ENCODE data around the gene NFAM1.

NFAM1 gene

DNA sequence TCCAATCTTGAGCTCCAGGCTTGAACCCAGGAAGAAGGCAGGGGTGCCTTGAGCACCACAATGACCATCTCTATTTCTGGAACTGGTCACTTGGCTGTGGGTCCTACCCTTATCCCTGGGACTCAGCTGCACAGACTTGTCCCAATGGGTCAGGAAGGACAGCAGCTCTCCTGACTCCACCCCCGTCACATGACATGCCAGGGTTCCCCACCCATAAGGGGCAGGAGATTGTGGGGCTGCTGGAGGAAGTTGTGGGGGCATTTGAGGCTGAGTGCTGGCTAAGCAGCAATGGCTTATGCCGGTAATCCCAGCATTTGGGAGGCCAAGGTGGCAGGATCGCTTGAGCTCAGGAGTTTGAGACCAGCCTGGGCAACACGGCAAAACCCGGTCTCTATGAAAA lies 56.2 kb downstream of the NFAM1 start:
- H3K4me1 ChIP-seq (ENCODE audit: insufficient read depth, low read length, poor library complexity, severe bottlenecking) = peaks cover 19% of the 10 kb centered on the region
- no peak overlapping the region for H2AFZ ChIP-seq (ENCODE audit: low read length)
- 0 out of 2 replicates have a peak, but pooled peaks cover 4% of the 10 kb centered on the region for H3F3A ChIP-seq (ENCODE audit: low read depth)
- no peak overlapping the region for H3K9ac ChIP-seq (ENCODE audit: low read depth, low read length, poor library complexity, severe bottlenecking)
- no peaks in the 10 kb centered on the region for H3K36me3 ChIP-seq (ENCODE audit: insufficient read depth, low read length)
- H3K9me2 ChIP-seq (replicated peaks; ENCODE audit: low read depth, low read length) = no peaks in the 10 kb centered on the region
- no peaks in the 10 kb centered on the region for H3K79me2 ChIP-seq (ENCODE audit: insufficient read depth, low read length)
- H3K27me3 ChIP-seq (ENCODE audit: insufficient read depth, low read length, poor library complexity, severe bottlenecking) = no peaks in the 10 kb centered on the region
- TF ChIP-seq, protein P1, sequence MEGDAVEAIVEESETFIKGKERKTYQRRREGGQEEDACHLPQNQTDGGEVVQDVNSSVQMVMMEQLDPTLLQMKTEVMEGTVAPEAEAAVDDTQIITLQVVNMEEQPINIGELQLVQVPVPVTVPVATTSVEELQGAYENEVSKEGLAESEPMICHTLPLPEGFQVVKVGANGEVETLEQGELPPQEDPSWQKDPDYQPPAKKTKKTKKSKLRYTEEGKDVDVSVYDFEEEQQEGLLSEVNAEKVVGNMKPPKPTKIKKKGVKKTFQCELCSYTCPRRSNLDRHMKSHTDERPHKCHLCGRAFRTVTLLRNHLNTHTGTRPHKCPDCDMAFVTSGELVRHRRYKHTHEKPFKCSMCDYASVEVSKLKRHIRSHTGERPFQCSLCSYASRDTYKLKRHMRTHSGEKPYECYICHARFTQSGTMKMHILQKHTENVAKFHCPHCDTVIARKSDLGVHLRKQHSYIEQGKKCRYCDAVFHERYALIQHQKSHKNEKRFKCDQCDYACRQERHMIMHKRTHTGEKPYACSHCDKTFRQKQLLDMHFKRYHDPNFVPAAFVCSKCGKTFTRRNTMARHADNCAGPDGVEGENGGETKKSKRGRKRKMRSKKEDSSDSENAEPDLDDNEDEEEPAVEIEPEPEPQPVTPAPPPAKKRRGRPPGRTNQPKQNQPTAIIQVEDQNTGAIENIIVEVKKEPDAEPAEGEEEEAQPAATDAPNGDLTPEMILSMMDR (conservative IDR thresholded peaks at IDR 0.05; ENCODE audit: low read length) = no peak
- TF ChIP-seq EZH2phosphoT487 (IDR thresholded peaks at IDR 0.05; ENCODE audit: borderline replicate concordance) = no peak
- H4K20me1 ChIP-seq (ENCODE audit: insufficient read depth, low read length, poor library complexity, severe bottlenecking) = no peaks in the 10 kb centered on the region
- H3K4me3 ChIP-seq (ENCODE audit: low read length, poor library complexity, severe bottlenecking) = no peak overlapping the region
- H3K9me3 ChIP-seq (ENCODE audit: insufficient read depth, low read depth, low read length) = no peaks in the 10 kb centered on the region
- H3K4me2 ChIP-seq (ENCODE audit: low read depth, low read length, poor library complexity, severe bottlenecking) = peak overlapping the region; percentile 2

DNA sequence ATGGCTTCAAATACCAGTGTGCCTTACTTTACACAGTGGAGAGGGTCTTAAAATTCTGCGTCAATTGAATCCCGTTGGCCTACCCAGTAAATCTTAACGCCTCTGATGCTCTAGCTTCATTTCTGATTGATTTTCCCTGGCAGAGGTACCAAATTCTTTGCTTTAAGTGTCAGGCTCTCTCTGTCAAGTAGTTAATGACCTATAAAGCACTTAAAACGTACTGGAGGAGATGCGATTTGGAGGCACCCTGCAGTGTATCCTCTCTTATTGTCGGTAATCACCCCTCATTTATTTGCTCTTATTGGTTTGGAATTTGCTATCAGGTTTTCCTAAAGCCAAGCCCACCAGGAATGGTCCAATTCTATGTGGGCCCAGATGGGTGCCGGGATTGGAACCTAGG lies 59.2 kb downstream of the NFAM1 start:
- Histone ChIP-seq H3K9me2 (replicated peaks; ENCODE audit: low read depth, low read length) (no peaks in the 10 kb centered on the region), H4K20me1 (ENCODE audit: insufficient read depth, low read length, poor library complexity, severe bottlenecking) (no peaks in the 10 kb centered on the region), H3K4me1 (ENCODE audit: insufficient read depth, low read length, poor library complexity, severe bottlenecking) (peaks cover 29% of the 10 kb centered on the region), H3K4me3 (ENCODE audit: low read length, poor library complexity, severe bottlenecking) (no peak overlapping the region), H3F3A (ENCODE audit: low read depth) (0 out of 2 replicates have a peak, but pooled peaks cover 4% of the 10 kb centered on the region), H3K36me3 (ENCODE audit: insufficient read depth, low read length) (no peaks in the 10 kb centered on the region), H3K9me3 (ENCODE audit: insufficient read depth, low read depth, low read length) (no peaks in the 10 kb centered on the region), H3K9ac (ENCODE audit: low read depth, low read length, poor library complexity, severe bottlenecking) (no peak overlapping the region), H2AFZ (ENCODE audit: low read length) (no peak overlapping the region), H3K27me3 (ENCODE audit: insufficient read depth, low read length, poor library complexity, severe bottlenecking) (no peaks in the 10 kb centered on the region), H3K79me2 (ENCODE audit: insufficient read depth, low read length) (no peaks in the 10 kb centered on the region), H3K4me2 (ENCODE audit: low read depth, low read length, poor library complexity, severe bottlenecking) (no peak overlapping the region)
- TF ChIP-seq, protein P1 (conservative IDR thresholded peaks at IDR 0.05; ENCODE audit: low read length) = no peak
- no peak for TF ChIP-seq EZH2phosphoT487 (IDR thresholded peaks at IDR 0.05; ENCODE audit: borderline replicate concordance)

DNA sequence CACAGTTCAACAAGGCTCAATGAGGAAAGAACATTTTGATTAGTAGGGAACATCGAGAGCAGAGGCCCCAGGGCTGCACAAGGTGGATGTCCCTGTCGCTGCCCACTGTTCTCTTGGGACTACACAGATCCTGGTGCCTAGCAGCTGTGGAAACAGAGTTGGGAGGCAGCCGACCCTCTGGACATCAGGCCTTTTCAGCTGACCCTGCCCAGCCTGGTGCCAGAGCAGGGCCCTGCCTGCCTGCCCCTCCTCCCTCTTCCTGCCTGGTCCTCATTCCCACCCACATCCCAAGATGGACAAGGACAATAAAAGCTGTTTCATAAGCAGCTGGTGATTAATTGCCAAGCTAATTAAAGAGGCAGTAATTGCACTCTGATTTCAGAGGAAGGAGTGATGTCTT lies 60.7 kb downstream of the NFAM1 start:
- no peaks in the 10 kb centered on the region for H3K27me3 ChIP-seq (ENCODE audit: insufficient read depth, low read length, poor library complexity, severe bottlenecking)
- no peaks in the 10 kb centered on the region for H3K9me3 ChIP-seq (ENCODE audit: insufficient read depth, low read depth, low read length)
- H3K4me2 ChIP-seq (ENCODE audit: low read depth, low read length, poor library complexity, severe bottlenecking) = no peak overlapping the region
- TF ChIP-seq, protein P1 (conservative IDR thresholded peaks at IDR 0.05; ENCODE audit: low read length) = no peak
- no peak for TF ChIP-seq EZH2phosphoT487 (IDR thresholded peaks at IDR 0.05; ENCODE audit: borderline replicate concordance)
- no peaks in the 10 kb centered on the region for H3K79me2 ChIP-seq (ENCODE audit: insufficient read depth, low read length)
- no peak overlapping the region for H3K9ac ChIP-seq (ENCODE audit: low read depth, low read length, poor library complexity, severe bottlenecking)
- H3K4me3 ChIP-seq (ENCODE audit: low read length, poor library complexity, severe bottlenecking) = no peak overlapping the region
- no peaks in the 10 kb centered on the region for H3K9me2 ChIP-seq (replicated peaks; ENCODE audit: low read depth, low read length)
- peaks cover 27% of the 10 kb centered on the region for H3K4me1 ChIP-seq (ENCODE audit: insufficient read depth, low read length, poor library complexity, severe bottlenecking)
- H4K20me1 ChIP-seq (ENCODE audit: insufficient read depth, low read length, poor library complexity, severe bottlenecking) = no peaks in the 10 kb centered on the region
- no peak overlapping the region for H2AFZ ChIP-seq (ENCODE audit: low read length)
- H3K36me3 ChIP-seq (ENCODE audit: insufficient read depth, low read length) = no peaks in the 10 kb centered on the region
- H3F3A ChIP-seq (ENCODE audit: low read depth) = 0 out of 2 replicates have a peak, but pooled peaks cover 4% of the 10 kb centered on the region

Measured in Loucy (cell line).